ENCODE measurements around the gene ABCC10.

DNA sequence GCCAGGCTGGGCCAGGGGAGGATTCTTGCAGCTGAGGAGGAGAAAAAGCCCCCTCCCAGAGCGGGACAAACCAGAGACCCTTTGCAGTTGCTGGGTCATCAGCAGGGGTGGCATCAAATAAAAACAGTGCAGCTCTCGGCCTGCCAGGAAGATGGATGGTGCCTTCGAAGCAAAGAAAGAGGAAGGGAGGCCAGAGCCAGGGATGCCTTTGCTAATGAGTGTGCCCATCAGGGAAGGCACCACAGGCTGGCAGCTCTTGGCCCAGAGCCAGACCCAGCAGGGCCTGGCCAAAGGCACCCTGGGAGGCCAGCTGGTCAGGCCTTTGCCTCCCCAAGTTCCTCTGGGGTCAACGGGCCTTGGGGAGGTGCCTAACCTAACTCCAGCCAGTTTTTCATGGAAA lies 31.6 kb upstream of the ABCC10 start:
- TF ChIP-seq CTCF (IDR thresholded peaks at IDR 0.05) = no peak
- TF ChIP-seq POLR2A (IDR thresholded peaks at IDR 0.05) = no peak

Measured in heart left ventricle (tissue), 13 donors.